ENCODE measurements around the gene LURAP1L.

- TF ChIP-seq POLR2AphosphoS5 (IDR thresholded peaks at IDR 0.05; ENCODE audit: low read depth, low read length) (no peak), TAF1 (IDR thresholded peaks at IDR 0.05; ENCODE audit: low read depth, low read length) (no peak), POLR2A (IDR thresholded peaks at IDR 0.05; ENCODE audit: low read depth, low read length) (no peak), SPI1 (IDR thresholded peaks at IDR 0.05; ENCODE audit: low read depth, low read length) (no peak), POU2F2 (IDR thresholded peaks at IDR 0.05; ENCODE audit: low read depth, low read length) (no peak), PAX5 (IDR thresholded peaks at IDR 0.05; ENCODE audit: insufficient read depth, low read length, severe bottlenecking) (no peak)
Measured at GRCh38 chr9:12775679-12776512, 1.1 kb downstream of the LURAP1L start.

All from GM12891 (cell line).